ENCODE measurements around the gene TRIM45.

DNA sequence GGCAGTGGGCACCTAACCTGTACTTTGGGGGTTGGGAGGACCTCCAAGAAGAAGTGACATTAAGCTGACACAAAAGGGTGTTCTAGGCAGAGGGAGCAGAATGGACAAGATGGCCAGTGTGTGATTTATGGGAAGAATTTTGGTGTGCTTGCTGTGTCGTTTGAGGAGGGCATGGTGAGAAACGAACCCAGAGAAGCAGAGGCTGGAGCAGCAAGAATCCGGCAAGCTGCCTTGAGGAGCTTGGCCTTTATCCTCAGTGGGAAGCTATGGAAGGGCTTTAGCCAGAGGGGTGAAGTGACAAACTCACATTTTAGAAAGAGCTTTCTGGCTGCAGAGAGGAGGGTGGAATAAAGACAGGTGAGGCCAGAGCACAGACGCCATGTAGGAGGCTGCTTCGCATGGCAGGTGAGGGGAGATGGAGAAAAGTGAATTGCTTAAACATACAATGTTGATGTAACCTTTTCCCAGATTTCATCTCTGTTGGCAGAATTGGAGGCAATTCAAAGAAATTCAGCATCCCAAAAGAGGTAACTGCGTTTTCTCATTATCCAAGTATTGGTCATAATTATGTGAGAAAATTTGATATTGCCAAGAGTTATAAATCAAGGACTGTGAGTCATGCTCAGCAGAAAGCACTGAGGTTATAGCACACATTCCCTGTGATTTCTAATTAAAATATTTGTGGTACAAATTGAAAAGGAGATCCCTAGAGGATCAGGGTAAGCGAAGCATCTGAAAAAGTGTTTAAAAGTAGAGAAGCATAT is 26.5 kb downstream of the TRIM45 start:
- TF ChIP-seq, protein P1, sequence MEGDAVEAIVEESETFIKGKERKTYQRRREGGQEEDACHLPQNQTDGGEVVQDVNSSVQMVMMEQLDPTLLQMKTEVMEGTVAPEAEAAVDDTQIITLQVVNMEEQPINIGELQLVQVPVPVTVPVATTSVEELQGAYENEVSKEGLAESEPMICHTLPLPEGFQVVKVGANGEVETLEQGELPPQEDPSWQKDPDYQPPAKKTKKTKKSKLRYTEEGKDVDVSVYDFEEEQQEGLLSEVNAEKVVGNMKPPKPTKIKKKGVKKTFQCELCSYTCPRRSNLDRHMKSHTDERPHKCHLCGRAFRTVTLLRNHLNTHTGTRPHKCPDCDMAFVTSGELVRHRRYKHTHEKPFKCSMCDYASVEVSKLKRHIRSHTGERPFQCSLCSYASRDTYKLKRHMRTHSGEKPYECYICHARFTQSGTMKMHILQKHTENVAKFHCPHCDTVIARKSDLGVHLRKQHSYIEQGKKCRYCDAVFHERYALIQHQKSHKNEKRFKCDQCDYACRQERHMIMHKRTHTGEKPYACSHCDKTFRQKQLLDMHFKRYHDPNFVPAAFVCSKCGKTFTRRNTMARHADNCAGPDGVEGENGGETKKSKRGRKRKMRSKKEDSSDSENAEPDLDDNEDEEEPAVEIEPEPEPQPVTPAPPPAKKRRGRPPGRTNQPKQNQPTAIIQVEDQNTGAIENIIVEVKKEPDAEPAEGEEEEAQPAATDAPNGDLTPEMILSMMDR (IDR thresholded peaks at IDR 0.05) = no peak
- no peak for TF ChIP-seq POLR2A (IDR thresholded peaks at IDR 0.05)
